Skeletal muscle tissue (tissue), 4 donors: ENCODE results near the gene KHK. TPM values are rescaled to one million over a fixed set of nuclear protein-coding genes. Genes with fewer than 3 reads are reported as not detected.

Experiments
- H3K27ac ChIP-seq: one replicate; pipeline ENCODE4 v1.7.0; 2013; ENCODE audit warnings: mild to moderate bottlenecking, low read depth, low read length, inconsistent platforms
- H3K27me3 ChIP-seq, 3 donors: one replicate each; pipeline ENCODE4 v1.7.0; 2013; ENCODE audit warnings: low read length in 3 of 3; ENCODE audit not compliant: control insufficient read depth in 3 of 3, insufficient read depth in 3 of 3
- H3K36me3 ChIP-seq, 3 donors: one replicate each; pipeline ENCODE4 v1.7.0; 2013; ENCODE audit warnings: low read length in 3 of 3; ENCODE audit not compliant: control insufficient read depth in 3 of 3, insufficient read depth in 3 of 3
- H3K4me1 ChIP-seq, 3 donors: one replicate each; pipeline ENCODE4 v1.7.0; 2013; ENCODE audit warnings: low read length in 3 of 3, mild to moderate bottlenecking in 3 of 3; ENCODE audit not compliant: control insufficient read depth in 3 of 3, insufficient read depth in 3 of 3
- H3K4me3 ChIP-seq, 3 donors: one replicate each; pipeline ENCODE4 v1.7.0; 2013; ENCODE audit warnings: low read length in 3 of 3
- H3K9ac ChIP-seq, 3 donors: one replicate each; pipeline ENCODE4 v1.7.0; 2013; ENCODE audit warnings: low read length in 3 of 3, mild to moderate bottlenecking in 3 of 3, moderate library complexity in 2 of 3, low read depth in 1 of 3
- H3K9me3 ChIP-seq, 3 donors: one replicate each; pipeline ENCODE4 v1.7.0; 2013; ENCODE audit warnings: low read length in 3 of 3; ENCODE audit not compliant: control insufficient read depth in 3 of 3
- total RNA-seq: library from RNA; depleted of rRNA; stranded (reverse); fragments of >200 nt; gene quantifications from one replicate; pipeline ENCODE4 v1.2.3, GENCODE V29; 2014
- donor health status: Osteomylitis.

KHK gene
- total RNA-seq, 1 donor from 2014 or later, result 2.1 TPM

- peaks cover 10 to 17% (median 12%) of the 10 kb centered on the region in 3 donors for H3K27me3 ChIP-seq
- H3K9me3 ChIP-seq, result no peaks in the 10 kb centered on the region
- H3K9ac ChIP-seq, result peak overlapping the region in 2 of 3 donors; percentile 85 to 93
- peaks cover 29 to 40% (median 36%) of the 10 kb centered on the region in 3 donors for H3K4me1 ChIP-seq
- peak overlapping the region; percentile 53 to 91 (median 79) for H3K4me3 ChIP-seq
- no peaks in the 10 kb centered on the region for H3K36me3 ChIP-seq
- peak overlapping the region; percentile 14 for H3K27ac ChIP-seq
These were observed 36.2 kb downstream of the KHK start for GRCh38 chr2:27122791-27123190.

GRCh38 chr2:27123302-27124150 lies 37.0 kb downstream of the KHK start, which contains the start of gene ABHD1:
TSS of gene ABHD1 (plus strand) at chr2:27123815. CDS start at chr2:27123949, 134 bp downstream.
- Histone ChIP-seq H3K4me3 (peak within 1 kb of the TSS; percentile 53 to 91 (median 79)), H3K4me1 (peaks cover 24 to 33% (median 31%) of the 10 kb centered on the region in 3 donors), H3K9me3 (no peaks in the 10 kb centered on the region), H3K27me3 (peaks cover 5 to 10% (median 7%) of the 10 kb centered on the region in 3 donors), H3K36me3 (no peaks in the 10 kb centered on the region), H3K9ac (peak within 1 kb of the TSS; percentile 52 to 93 (median 85)), H3K27ac (peak within 1 kb of the TSS; percentile 14)

GRCh38 chr2:27125104-27125503 lies 38.5 kb downstream of the KHK start:
- H3K4me3 ChIP-seq, result no peak overlapping the region
- no peak overlapping the region for H3K27ac ChIP-seq
- H3K4me1 ChIP-seq, result peaks cover 19 to 27% (median 27%) of the 10 kb centered on the region in 3 donors
- no peaks in the 10 kb centered on the region for H3K9me3 ChIP-seq
- peaks cover 6 to 13% (median 8%) of the 10 kb centered on the region in 3 donors for H3K36me3 ChIP-seq
- H3K9ac ChIP-seq, result no peak overlapping the region
- H3K27me3 ChIP-seq, result no peaks in the 10 kb centered on the region

GRCh38 chr2:27126252-27126710 lies 39.7 kb downstream of the KHK start:
- H3K27ac ChIP-seq, result peak overlapping the region; percentile 82
- H3K9me3 ChIP-seq, result no peaks in the 10 kb centered on the region
- H3K27me3 ChIP-seq, result no peaks in the 10 kb centered on the region
- H3K4me3 ChIP-seq, result peak overlapping the region in 1 of 3 donors; percentile 7
- H3K36me3 ChIP-seq, result peaks cover 18 to 23% (median 20%) of the 10 kb centered on the region in 3 donors
- H3K4me1 ChIP-seq, result peaks cover 19 to 27% (median 27%) of the 10 kb centered on the region in 3 donors
- peak overlapping the region; percentile 7 to 63 (median 30) for H3K9ac ChIP-seq

- Histone ChIP-seq H3K4me3 (no peak overlapping the region), H3K36me3 (peaks cover 34 to 41% (median 38%) of the 10 kb centered on the region in 3 donors), H3K9ac (no peak overlapping the region), H3K27ac (no peak overlapping the region), H3K27me3 (no peaks in the 10 kb centered on the region), H3K4me1 (peaks cover 26 to 33% (median 31%) of the 10 kb centered on the region in 3 donors), H3K9me3 (no peaks in the 10 kb centered on the region)
These were observed 41.5 kb downstream of the KHK start for GRCh38 chr2:27127883-27128667.

GRCh38 chr2:27128668-27129571 lies 42.3 kb downstream of the KHK start:
- no peaks in the 10 kb centered on the region for H3K27me3 ChIP-seq
- no peaks in the 10 kb centered on the region for H3K9me3 ChIP-seq
- no peak overlapping the region for H3K27ac ChIP-seq
- H3K36me3 ChIP-seq, result peaks cover 34 to 41% (median 38%) of the 10 kb centered on the region in 3 donors
- peaks cover 28 to 33% (median 32%) of the 10 kb centered on the region in 3 donors for H3K4me1 ChIP-seq
- no peak overlapping the region for H3K9ac ChIP-seq
- H3K4me3 ChIP-seq, result no peak overlapping the region

GRCh38 chr2:27130396-27130795 lies 43.8 kb downstream of the KHK start:
- peaks cover 24 to 31% (median 25%) of the 10 kb centered on the region in 3 donors for H3K4me1 ChIP-seq
- no peak overlapping the region for H3K9ac ChIP-seq
- no peak overlapping the region for H3K4me3 ChIP-seq
- no peaks in the 10 kb centered on the region for H3K27me3 ChIP-seq
- H3K27ac ChIP-seq, result no peak overlapping the region
- H3K9me3 ChIP-seq, result no peaks in the 10 kb centered on the region
- H3K36me3 ChIP-seq, result peaks cover 34 to 41% (median 38%) of the 10 kb centered on the region in 3 donors

GRCh38 chr2:27131429-27131828 lies 44.9 kb downstream of the KHK start:
- Histone ChIP-seq H3K27me3 (no peaks in the 10 kb centered on the region), H3K27ac (no peak overlapping the region), H3K4me1 (peaks cover 16 to 22% (median 16%) of the 10 kb centered on the region in 3 donors), H3K9ac (no peak overlapping the region), H3K4me3 (no peak overlapping the region), H3K9me3 (no peaks in the 10 kb centered on the region), H3K36me3 (peaks cover 34 to 41% (median 38%) of the 10 kb centered on the region in 3 donors)
